ENCODE measurements around the gene TTC39C.
A peak's percentile ranks its signal among the peaks of the same experiment; 100 is the strongest.
"Not testable (repeated sequence)": the region's sequence is repeated elsewhere in the genome, so short reads cannot be mapped to it uniquely, and the experiment has no call there.

The TTC39C gene

DNA sequence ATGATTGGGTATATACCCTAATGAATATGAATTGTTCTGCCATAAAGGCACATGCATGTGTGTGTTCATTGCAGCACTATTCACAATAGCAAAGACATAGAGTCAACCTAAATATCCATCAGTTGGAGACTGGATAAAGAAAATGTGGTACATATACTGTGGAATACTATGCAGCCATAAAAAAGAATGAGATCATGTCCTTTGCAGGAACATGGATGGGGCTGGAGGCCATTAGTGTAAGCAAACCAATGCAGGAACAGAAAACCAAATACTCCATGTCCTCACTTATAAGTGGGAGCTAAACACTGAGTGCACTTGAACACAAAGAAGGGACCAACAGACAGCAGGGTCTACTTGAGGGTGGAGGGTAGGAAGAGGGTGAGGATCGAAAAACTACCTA, 43.2 kb downstream of the TTC39C start:
- DNase-seq (ENCODE audit: low read depth): no peak
- TF ChIP-seq, protein P1, sequence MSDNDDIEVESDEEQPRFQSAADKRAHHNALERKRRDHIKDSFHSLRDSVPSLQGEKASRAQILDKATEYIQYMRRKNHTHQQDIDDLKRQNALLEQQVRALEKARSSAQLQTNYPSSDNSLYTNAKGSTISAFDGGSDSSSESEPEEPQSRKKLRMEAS (IDR thresholded peaks at IDR 0.05; ENCODE audit: low read depth, low read length): no peak
- TF ChIP-seq MYC (IDR thresholded peaks at IDR 0.05; ENCODE audit: low read depth, low read length) (no peak), POLR2A (IDR thresholded peaks at IDR 0.05; ENCODE audit: extremely low read depth, insufficient read length) (no peak)
- TF ChIP-seq, protein P2, sequence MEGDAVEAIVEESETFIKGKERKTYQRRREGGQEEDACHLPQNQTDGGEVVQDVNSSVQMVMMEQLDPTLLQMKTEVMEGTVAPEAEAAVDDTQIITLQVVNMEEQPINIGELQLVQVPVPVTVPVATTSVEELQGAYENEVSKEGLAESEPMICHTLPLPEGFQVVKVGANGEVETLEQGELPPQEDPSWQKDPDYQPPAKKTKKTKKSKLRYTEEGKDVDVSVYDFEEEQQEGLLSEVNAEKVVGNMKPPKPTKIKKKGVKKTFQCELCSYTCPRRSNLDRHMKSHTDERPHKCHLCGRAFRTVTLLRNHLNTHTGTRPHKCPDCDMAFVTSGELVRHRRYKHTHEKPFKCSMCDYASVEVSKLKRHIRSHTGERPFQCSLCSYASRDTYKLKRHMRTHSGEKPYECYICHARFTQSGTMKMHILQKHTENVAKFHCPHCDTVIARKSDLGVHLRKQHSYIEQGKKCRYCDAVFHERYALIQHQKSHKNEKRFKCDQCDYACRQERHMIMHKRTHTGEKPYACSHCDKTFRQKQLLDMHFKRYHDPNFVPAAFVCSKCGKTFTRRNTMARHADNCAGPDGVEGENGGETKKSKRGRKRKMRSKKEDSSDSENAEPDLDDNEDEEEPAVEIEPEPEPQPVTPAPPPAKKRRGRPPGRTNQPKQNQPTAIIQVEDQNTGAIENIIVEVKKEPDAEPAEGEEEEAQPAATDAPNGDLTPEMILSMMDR (IDR thresholded peaks at IDR 0.05; ENCODE audit: low read depth, low read length): no peak
- no peak overlapping the region for H3K4me3 ChIP-seq (ENCODE audit: low read depth, low read length)

DNA sequence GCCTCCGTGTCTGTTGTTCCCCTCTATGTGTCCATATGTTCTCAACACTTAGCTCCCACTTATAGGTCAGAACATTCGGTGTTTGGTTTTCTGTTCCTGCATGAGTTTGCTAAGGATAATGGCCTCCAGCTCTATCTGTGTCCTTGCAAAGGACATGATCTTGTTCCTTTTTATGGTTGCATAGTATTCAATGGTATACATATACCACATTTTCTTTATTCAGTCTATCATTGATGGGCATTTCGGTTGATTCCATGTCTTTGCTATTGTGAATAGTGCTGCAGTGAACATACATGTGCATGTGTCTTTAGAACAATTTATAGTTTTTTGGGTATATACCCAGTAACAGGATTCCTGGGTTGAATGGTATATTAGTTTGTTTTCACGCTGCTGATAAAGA, 44.8 kb downstream of the TTC39C start:
- not testable (repeated sequence) for H3K4me3 ChIP-seq (ENCODE audit: low read depth, low read length); DNase-seq (ENCODE audit: low read depth)

DNA sequence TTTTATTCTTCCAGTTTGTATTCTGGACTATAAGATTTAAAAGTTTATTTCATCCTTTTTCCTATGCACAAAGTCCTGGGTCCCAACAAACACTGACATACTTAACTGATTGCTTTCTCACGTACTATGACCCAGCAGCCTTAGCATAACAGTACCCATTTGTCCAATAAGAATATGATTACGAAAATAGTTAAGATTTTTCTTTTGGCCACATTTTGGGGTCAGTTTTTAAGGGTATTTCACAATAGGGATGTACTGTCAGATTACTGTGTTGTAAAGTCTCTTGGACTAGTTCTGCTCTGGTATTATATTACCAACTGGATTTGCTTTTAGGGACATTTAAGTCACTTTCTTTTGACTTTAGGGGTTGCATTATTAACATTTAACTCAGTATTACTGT, 46.1 kb downstream of the TTC39C start:
- peak; percentile 16 for DNase-seq (ENCODE audit: low read depth)
- TF ChIP-seq, protein P2 (IDR thresholded peaks at IDR 0.05; ENCODE audit: low read depth, low read length): no peak
- TF ChIP-seq POLR2A (IDR thresholded peaks at IDR 0.05; ENCODE audit: extremely low read depth, insufficient read length) (no peak), MYC (IDR thresholded peaks at IDR 0.05; ENCODE audit: low read depth, low read length) (no peak)
- TF ChIP-seq, protein P1 (IDR thresholded peaks at IDR 0.05; ENCODE audit: low read depth, low read length): no peak
- no peak overlapping the region for H3K4me3 ChIP-seq (ENCODE audit: low read depth, low read length)

DNA sequence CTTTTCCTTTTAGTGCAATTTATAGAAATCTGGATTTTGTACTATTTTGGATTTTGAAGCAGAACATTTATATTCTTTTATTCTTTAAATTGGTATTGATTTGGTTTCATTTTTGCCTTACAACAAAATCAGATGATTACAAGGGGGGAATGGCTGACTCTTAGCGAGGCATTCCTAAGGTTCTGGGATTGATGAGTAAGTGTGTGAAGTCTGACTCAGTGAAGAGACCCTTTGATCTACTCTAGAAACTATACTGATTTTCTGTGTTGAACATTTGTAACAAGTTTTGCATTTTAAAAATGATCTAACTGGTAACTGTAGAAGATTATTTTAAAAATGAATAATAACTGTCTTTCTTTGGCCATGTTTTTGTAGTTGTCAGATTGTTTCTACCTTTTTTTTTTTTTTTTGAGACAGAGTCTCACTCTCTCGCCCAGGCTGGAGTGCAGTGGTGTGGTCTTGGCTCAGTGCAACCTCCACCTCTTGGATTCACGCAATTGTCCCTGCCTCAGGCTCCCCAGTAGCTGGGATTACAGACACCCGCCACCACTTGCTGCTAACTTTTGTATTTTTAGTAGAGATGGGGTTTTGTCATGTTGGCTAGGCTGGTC, 48.7 kb downstream of the TTC39C start:
- no peak overlapping the region for H3K4me3 ChIP-seq (ENCODE audit: low read depth, low read length)
- TF ChIP-seq, protein P1 (IDR thresholded peaks at IDR 0.05; ENCODE audit: low read depth, low read length): no peak
- TF ChIP-seq, protein P2 (IDR thresholded peaks at IDR 0.05; ENCODE audit: low read depth, low read length): no peak
- TF ChIP-seq POLR2A (IDR thresholded peaks at IDR 0.05; ENCODE audit: extremely low read depth, insufficient read length) (no peak), MYC (IDR thresholded peaks at IDR 0.05; ENCODE audit: low read depth, low read length) (no peak)
- DNase-seq (ENCODE audit: low read depth): no peak

DNA sequence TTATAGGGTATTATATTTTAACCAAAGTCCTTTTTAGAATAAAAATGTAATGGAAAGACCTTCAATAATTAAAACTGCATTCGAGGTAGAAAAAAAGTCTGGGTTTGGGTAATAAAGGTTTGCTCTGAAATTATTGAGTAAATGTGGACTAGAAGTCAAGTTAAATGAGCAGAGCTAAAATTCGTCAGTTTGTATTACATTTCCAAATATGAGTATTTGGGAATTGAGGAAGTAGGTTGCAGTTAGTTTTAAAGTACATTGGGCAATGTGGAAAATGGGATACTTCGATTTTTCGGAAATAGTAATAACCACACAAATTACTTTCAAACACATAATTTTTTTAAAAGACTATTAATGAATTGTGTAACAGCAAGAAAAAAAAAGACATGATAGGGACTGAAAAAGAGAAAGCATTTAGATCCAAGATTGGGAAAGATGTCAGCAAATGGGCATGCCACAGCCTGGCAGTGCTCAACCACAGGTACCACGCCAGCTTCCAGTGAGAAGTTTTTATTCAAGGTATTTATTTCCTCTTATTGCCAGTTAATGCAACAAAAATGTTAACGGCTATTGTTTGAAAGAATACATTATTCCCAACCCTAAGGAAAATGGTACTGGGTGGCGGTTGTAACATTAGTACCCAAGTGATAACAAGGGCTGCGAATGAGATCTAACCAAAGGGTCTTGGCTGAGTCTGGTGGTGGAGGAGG, 50.0 kb downstream of the TTC39C start:
- no peak overlapping the region for H3K4me3 ChIP-seq (ENCODE audit: low read depth, low read length)
- TF ChIP-seq POLR2A (IDR thresholded peaks at IDR 0.05; ENCODE audit: extremely low read depth, insufficient read length) (no peak), MYC (IDR thresholded peaks at IDR 0.05; ENCODE audit: low read depth, low read length) (no peak)
- TF ChIP-seq, protein P2 (IDR thresholded peaks at IDR 0.05; ENCODE audit: low read depth, low read length): no peak
- TF ChIP-seq, protein P1 (IDR thresholded peaks at IDR 0.05; ENCODE audit: low read depth, low read length): no peak
- DNase-seq (ENCODE audit: low read depth): no peak

DNA sequence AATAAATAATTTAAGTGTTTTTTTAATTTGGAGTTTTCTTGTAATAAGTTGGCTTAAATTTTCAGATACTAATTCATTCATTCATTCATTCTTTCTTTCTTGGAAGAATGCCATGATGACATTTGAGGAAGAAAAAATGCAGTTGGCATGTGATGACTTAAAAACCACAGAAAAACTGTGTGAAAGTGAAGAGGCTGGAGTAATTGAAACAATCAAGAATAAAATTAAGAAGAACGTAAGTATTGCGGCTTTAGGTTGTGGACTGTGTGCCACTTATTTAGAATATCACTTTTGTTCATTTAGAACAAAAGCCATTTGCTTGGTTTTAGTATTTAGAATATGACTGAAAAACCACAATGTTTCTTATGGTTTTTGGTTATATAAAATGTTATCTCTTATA, 51.4 kb downstream of the TTC39C start:
- DNase-seq (ENCODE audit: low read depth): no peak
- H3K4me3 ChIP-seq (ENCODE audit: low read depth, low read length): no peak overlapping the region
- TF ChIP-seq, protein P2 (IDR thresholded peaks at IDR 0.05; ENCODE audit: low read depth, low read length): no peak
- no peak for TF ChIP-seq MYC (IDR thresholded peaks at IDR 0.05; ENCODE audit: low read depth, low read length)
- TF ChIP-seq, protein P1 (IDR thresholded peaks at IDR 0.05; ENCODE audit: low read depth, low read length): no peak
- TF ChIP-seq POLR2A (IDR thresholded peaks at IDR 0.05; ENCODE audit: extremely low read depth, insufficient read length): no peak

Data from NB4 (cell line).